Effector CD8-positive, alpha-beta T cell (primary cell): ENCODE measurements around the gene TDRD1.

ENCODE experiments used
- DNase-seq: peaks from one replicate; lab custom pipeline; 2025; lab: John Stamatoyannopoulos, UW

Gene TDRD1

GRCh38 chr10:114176511-114176910 lies 2.6 kb upstream of the TDRD1 start:
- no peak for DNase-seq

- no peak for DNase-seq
Measured at GRCh38 chr10:114179747-114180146, 594 bp downstream of the TDRD1 start.

DNA sequence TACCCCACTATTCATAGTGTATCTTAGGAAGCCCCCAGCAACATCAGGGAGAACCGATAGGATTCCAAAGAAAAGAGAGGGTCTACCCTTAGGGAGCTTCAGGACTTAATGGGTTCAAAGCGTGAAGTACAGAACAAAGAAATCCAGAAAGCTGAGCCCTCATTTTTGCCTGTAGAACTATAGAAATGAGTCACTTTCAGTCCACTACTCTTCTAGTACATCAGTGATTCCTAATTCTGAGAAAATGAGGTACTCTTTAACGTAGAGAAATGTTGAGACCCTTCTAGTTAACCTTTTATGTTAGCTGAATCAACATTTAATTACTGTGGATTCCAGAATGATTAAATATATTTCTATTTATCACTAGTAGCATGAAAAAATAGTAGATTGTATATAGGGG lies 1.8 kb downstream of the TDRD1 start:
- DNase-seq = no peak

GRCh38 chr10:114181971-114182370 lies 2.8 kb downstream of the TDRD1 start:
- no peak for DNase-seq

DNA sequence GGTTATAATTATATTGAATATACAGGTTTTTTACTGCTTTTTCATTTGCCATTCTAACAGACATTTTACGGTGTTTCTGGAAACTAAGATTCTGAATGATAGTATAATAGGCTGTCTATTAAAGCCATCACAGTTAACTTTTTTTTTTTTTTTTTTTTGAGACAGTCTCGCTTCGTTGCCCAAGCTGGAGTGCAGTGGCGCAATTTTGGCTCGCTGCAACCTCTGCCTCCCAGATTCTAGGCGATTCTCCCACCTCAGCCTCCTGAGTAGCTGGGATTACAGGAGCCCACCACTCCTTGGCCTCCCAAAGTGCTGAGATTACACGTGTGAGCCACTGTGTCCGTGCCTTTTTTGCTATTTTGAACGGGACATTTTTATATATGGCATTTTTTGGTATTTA lies 4.4 kb downstream of the TDRD1 start:
- DNase-seq = no peak

DNA sequence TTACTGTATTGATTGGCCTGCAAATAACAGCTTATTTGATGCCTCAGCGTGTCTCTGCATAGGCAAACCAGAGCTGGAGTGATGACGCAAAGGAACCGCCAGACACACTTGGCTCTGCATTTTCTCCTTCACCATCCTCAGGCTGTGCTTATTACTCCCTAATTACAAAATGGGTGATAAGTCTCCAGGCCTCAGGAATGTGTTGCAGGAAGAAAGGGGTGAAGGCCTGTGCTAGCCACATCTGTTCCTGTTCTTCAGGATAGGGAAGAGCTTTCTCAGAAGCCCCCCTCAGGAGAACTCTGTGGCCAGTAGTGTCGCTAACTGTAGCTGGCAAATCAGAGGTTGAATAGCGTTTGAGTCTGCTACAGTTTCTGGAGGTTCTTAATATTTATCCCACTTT lies 5.1 kb downstream of the TDRD1 start:
- DNase-seq = no peak

GRCh38 chr10:114188001-114188400 lies 8.8 kb downstream of the TDRD1 start:
- no peak for DNase-seq

DNA sequence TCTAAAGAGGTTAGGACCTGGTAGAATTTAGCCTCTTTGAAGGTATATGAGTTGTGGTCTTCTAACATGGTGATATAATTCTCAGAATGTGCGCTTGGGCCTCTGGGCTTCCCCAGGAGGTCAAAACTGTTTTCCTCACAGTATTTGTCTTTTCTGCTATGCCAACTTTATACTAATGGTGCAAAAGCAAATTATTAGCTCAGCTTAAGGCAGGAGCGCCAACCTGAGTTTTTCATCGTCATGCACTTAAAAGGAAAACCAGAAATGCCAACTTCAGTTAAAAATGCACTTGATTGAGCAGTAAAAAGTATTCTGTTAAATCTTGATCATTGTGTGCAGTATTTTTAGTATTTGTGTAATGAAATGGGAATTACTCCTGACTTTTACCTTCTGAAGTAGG lies 9.7 kb downstream of the TDRD1 start:
- DNase-seq = no peak

DNA sequence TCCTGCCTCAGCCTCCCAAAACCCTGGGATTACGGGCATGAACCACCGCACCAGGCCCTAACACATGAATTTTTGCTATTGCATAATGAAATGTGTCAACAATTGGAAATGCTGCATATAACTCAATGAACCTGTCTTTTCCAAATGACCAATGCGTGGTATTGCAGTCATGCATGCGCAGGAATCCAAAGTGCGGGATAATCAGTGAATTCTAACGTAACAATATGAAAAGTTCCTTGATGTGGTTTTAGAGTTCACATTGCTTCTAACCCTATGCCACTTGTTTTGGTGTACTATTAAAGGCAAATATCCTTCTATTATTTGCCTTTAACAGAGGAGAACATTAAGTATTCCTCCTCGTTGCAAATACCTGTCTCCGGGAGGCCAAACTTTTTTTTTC lies 10.5 kb downstream of the TDRD1 start:
- DNase-seq = no peak

- DNase-seq = no peak
Measured at GRCh38 chr10:114195079-114195478, 15.9 kb downstream of the TDRD1 start.

- DNase-seq = no peak
Measured at GRCh38 chr10:114199239-114199638, 20.1 kb downstream of the TDRD1 start.

GRCh38 chr10:114202812-114203211 lies 23.7 kb downstream of the TDRD1 start:
- DNase-seq = no peak

- no peak for DNase-seq
Measured at GRCh38 chr10:114206902-114207301, 27.7 kb downstream of the TDRD1 start.

GRCh38 chr10:114207349-114207748 lies 28.2 kb downstream of the TDRD1 start:
- DNase-seq = no peak

GRCh38 chr10:114208351-114208750 lies 29.2 kb downstream of the TDRD1 start:
- DNase-seq = no peak

DNA sequence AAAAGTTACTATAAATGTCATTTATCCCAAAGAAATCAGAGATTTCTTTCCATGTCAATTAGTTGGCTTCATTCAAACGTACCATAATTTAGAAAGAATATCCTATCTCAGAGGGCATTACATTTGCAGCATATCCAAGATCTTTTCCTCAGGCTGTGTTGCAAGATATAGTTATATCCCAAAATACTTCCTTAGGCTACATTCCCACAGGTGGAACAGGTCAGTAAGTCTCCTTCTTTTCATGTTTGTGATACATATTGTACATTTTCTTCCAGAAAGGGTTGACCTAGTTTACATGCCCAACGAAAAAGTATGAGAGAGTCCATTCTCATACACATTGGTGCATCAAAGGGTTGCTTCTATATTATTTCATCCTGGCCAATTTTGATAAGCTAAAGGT lies 33.0 kb downstream of the TDRD1 start:
- no peak for DNase-seq

GRCh38 chr10:114215033-114215432 lies 35.9 kb downstream of the TDRD1 start:
- no peak for DNase-seq

DNA sequence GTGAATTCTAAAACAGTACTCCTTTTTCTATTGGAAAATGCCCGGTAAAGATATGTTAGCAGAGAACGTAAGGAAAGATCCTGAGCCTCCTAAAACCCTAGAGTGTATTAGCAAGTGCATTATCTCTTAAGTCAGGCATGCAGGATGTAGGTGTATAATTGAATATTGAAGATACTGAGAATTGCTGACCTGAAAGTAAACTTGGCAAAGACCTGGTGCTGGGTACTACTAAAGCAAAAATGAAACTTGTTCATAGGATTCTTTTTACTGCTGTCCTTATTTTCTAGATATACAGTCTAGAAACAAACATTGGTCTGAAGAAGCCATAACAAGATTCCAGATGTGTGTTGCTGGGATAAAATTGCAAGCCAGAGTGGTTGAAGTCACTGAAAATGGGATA lies 41.1 kb downstream of the TDRD1 start:
- DNase-seq = no peak

DNA sequence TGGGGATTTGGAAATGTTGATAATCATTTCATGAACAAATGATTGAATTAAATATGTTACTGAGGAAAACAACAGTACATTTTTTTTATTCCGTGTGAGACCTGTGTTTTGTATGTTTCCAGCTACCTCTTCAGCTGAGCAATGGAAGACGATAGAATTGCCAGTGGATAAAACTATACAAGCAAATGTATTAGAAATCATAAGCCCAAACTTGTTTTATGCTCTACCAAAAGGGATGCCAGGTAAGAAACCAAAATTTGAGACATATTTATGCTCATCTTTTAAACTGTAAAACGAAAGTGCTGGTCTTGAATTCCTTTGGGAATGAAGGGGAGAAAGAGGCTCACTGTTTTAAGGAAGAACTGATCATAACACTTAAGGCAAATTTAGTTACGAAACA lies 42.1 kb downstream of the TDRD1 start:
- DNase-seq = no peak

- DNase-seq = no peak
Measured at GRCh38 chr10:114223066-114223465, 43.9 kb downstream of the TDRD1 start.

GRCh38 chr10:114228156-114228555 lies 49.0 kb downstream of the TDRD1 start:
- DNase-seq = no peak

- no peak for DNase-seq
Measured at GRCh38 chr10:114232561-114233176, 53.5 kb downstream of the TDRD1 start.

DNA sequence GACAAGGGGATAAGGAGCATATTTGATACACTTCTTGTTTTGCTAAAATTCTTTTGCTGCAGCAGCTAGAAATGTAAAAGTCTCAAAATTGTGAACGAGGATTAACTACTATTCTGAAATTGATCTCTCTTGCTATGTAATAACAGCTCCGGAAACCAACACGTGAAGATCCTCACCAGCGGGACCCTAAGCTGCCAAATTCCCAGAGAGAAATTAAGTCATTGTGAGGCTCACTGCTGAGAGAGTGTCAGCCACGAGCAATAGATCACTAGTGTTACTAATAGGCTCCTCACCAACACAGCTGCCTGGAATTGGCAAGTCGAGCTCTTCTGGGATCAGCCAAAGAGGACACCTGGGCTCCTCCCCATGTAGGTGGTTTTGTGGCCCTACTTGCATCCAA lies 54.3 kb downstream of the TDRD1 start:
- DNase-seq = no peak

- DNase-seq = no peak
Measured at GRCh38 chr10:114234132-114234531, 55.0 kb downstream of the TDRD1 start.
